ENCODE measurements around the gene SLC2A10.

SLC2A10 gene

GRCh38 chr20:46670228-46670584 is 39.2 kb upstream of the SLC2A10 start:
- TF ChIP-seq RARB (CRISPR knock-in tag; IDR thresholded peaks at IDR 0.05), result no peak
- TF ChIP-seq PPARA (CRISPR knock-in tag; IDR thresholded peaks at IDR 0.05; ENCODE audit: borderline replicate concordance), result no peak
- no peak for ATAC-seq

- TF ChIP-seq RARB (CRISPR knock-in tag; IDR thresholded peaks at IDR 0.05), result no peak
- TF ChIP-seq GLIS3 (CRISPR knock-in tag; IDR thresholded peaks at IDR 0.05), result no peak
- TF ChIP-seq ISL1 (CRISPR knock-in tag; IDR thresholded peaks at IDR 0.05), result no peak
- no peak for TF ChIP-seq ARNTL (CRISPR knock-in tag; IDR thresholded peaks at IDR 0.05; ENCODE audit: borderline replicate concordance, low read depth)
- no peak for TF ChIP-seq TSHZ2 (CRISPR knock-in tag; IDR thresholded peaks at IDR 0.05)
- no peak for TF ChIP-seq ZC3H10 (CRISPR knock-in tag; IDR thresholded peaks at IDR 0.05)
- no peak for TF ChIP-seq ZFP3 (CRISPR knock-in tag; IDR thresholded peaks at IDR 0.05)
- no peak for TF ChIP-seq ZFP30 (CRISPR knock-in tag; IDR thresholded peaks at IDR 0.05)
- no peak for TF ChIP-seq ZNF8 (CRISPR knock-in tag; IDR thresholded peaks at IDR 0.05)
- ATAC-seq, result no peak
These were observed 38.6 kb upstream of the SLC2A10 start for GRCh38 chr20:46670585-46671584.

- no peak for TF ChIP-seq TCF4 (CRISPR knock-in tag; IDR thresholded peaks at IDR 0.05; ENCODE audit: borderline replicate concordance)
- no peak for TF ChIP-seq PPARA (CRISPR knock-in tag; IDR thresholded peaks at IDR 0.05; ENCODE audit: borderline replicate concordance)
- TF ChIP-seq TSHZ2 (CRISPR knock-in tag; IDR thresholded peaks at IDR 0.05), result no peak
- TF ChIP-seq SNAI2 (CRISPR knock-in tag; IDR thresholded peaks at IDR 0.05), result no peak
- TF ChIP-seq BACH2 (CRISPR knock-in tag; IDR thresholded peaks at IDR 0.05; ENCODE audit: borderline replicate concordance), result no peak
- no peak for TF ChIP-seq ZFP3 (CRISPR knock-in tag; IDR thresholded peaks at IDR 0.05)
- no peak for TF ChIP-seq ZNF8 (CRISPR knock-in tag; IDR thresholded peaks at IDR 0.05)
- TF ChIP-seq ZC3H10 (CRISPR knock-in tag; IDR thresholded peaks at IDR 0.05), result no peak
- no peak for TF ChIP-seq PATZ1 (CRISPR knock-in tag; IDR thresholded peaks at IDR 0.05; ENCODE audit: borderline replicate concordance)
- no peak for TF ChIP-seq OSR1 (CRISPR knock-in tag; IDR thresholded peaks at IDR 0.05)
- TF ChIP-seq ISL1 (CRISPR knock-in tag; IDR thresholded peaks at IDR 0.05), result no peak
- TF ChIP-seq POU6F1 (CRISPR knock-in tag; IDR thresholded peaks at IDR 0.05; ENCODE audit: borderline replicate concordance, low read depth), result no peak
- TF ChIP-seq GLIS3 (CRISPR knock-in tag; IDR thresholded peaks at IDR 0.05), result no peak
- TF ChIP-seq CSDC2 (CRISPR knock-in tag; IDR thresholded peaks at IDR 0.05), result no peak
- no peak for TF ChIP-seq TOX (CRISPR knock-in tag; IDR thresholded peaks at IDR 0.05; ENCODE audit: borderline replicate concordance)
- TF ChIP-seq ARNTL (CRISPR knock-in tag; IDR thresholded peaks at IDR 0.05; ENCODE audit: borderline replicate concordance, low read depth), result no peak
- no peak for TF ChIP-seq ZNF565 (CRISPR knock-in tag; conservative IDR thresholded peaks at IDR 0.05; ENCODE audit: low read depth)
- TF ChIP-seq ZFP30 (CRISPR knock-in tag; IDR thresholded peaks at IDR 0.05), result no peak
- TF ChIP-seq RARB (CRISPR knock-in tag; IDR thresholded peaks at IDR 0.05), result no peak
- no peak for ATAC-seq
These were observed 37.4 kb upstream of the SLC2A10 start for GRCh38 chr20:46671866-46672542.

Data from SK-N-SH treated with all-trans-retinoic acid at 6 μM for 48 hours (cell line).